Measurements from ENCODE around the gene ANKIB1.
A peak's percentile ranks its signal among the peaks of the same experiment; 100 is the strongest.
"Not testable (repeated sequence)": the region's sequence is repeated elsewhere in the genome, so short reads cannot be mapped to it uniquely, and the experiment has no call there.

Gene ANKIB1

DNA sequence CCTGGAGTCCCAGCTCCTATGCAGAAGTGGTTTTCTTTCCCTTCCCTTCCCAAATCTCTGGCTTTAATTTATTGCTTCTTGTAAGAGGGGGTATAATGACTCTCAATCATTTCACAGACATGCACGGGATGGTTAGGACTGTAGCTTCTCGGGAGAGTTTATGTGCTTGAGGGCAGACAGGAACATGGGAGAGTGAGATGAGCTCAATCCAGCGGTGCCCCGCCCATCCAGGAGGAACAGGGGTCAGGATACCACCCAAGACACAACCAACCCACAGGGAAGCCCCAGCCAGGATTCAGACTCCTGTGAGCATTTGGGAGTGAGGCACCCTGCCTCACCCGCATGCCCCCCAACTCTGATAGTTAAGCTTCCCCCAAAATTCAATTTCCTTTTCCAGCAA lies 167.8 kb downstream of the ANKIB1 start:
- DNase-seq: no peak

DNA sequence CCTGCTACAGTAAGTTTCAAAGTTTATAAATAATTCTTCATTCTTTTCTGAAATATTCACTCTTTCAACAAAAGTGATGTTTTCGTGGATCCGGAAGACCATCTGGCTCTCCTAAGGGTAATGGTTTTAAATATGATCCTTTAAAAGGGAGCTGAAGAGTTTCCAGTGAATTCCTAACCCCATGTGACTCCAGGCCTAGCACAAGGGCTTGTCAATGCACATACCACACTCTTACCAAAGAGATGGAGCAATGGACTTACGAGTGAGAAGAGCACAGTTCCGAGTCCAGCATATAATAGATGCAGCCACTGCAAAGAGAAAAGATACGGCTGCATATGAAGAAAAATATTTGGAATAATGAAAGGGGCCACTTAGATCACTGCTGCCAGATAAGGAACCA lies 169.5 kb downstream of the ANKIB1 start:
- no peak for DNase-seq

GRCh38 chr7:92417913-92418312 lies 172.1 kb downstream of the ANKIB1 start:
- DNase-seq: no peak

DNA sequence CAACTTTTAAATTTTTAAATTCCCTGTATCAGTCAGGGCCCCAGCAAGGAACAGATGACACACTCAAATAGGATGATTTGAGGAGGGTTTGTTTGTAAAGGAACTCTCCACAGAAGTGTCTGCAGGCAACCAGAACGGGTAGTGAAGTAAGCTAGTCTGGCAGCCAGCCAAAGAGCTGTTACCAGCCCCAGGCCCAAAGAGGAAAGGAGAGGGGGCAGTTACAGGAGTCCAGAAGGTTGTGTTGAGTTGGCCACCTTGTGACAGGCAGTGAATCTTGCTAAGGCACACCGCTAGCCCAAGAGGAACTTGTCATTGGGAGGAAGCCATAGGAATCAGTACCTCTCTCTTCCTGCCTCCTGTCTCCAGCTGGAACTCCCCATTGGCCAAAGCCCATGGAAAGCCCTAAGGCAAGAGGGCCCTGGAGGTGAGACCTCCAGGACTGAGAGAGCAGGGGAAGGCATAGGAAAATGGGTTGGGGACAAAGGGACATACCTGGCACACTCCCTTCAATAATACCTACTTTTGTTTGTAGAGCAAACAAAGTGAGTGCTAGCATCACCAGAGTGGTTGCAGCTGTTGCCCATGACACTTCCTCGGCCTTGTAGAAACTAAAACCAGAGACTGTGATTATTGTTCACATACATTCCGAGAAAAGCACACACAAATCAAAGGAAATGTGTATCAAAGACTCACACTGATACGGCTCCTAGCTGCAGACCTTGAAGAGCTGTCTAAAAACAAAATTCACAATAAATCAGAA lies 176.1 kb downstream of the ANKIB1 start:
- DNase-seq: peak in 1 of 2 experiments; percentile 4

DNA sequence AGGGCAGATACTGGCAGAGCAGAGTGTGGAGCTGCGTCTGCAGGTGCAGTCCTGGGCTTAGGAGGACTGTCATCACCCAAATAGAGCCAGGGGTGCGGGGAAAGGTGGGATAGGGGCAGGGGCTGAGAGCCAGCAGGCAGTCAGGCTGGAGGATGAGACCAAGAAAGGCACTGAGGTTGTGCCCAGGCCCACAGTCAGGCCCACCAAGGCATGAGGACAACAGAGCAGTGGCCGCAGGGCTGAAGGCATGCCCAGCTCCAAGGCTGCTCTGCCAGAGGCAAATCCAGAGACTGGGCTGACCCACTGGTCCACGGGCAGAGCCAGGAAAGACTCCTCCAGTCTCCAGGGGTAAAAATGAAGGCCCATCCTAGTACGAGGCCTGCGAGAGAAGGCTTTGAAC lies 177.2 kb downstream of the ANKIB1 start:
- no peak for DNase-seq

- no peak for DNase-seq
Measured at GRCh38 chr7:92423710-92424131, 177.9 kb downstream of the ANKIB1 start.

GRCh38 chr7:92425311-92425947 lies 179.7 kb downstream of the ANKIB1 start:
- DNase-seq: no peak

DNA sequence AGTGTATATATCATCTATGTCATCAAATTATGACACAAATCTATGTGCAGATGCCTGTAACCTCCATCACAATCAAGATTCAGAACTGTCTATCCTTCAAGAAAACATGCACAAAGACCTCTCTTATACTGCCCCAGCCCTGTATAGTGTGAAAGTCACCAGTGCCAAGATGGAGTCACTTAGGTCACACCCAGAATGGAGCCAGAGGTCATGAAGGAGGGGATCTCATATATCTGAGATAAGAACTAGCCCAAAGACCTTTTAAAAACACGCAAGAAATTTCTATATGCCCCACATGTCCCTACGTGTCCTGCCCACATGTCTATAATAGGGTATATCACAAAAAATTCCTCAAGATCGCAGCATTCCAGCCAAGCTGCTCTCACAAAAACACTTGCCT lies 181.4 kb downstream of the ANKIB1 start:
- no peak for DNase-seq

DNA sequence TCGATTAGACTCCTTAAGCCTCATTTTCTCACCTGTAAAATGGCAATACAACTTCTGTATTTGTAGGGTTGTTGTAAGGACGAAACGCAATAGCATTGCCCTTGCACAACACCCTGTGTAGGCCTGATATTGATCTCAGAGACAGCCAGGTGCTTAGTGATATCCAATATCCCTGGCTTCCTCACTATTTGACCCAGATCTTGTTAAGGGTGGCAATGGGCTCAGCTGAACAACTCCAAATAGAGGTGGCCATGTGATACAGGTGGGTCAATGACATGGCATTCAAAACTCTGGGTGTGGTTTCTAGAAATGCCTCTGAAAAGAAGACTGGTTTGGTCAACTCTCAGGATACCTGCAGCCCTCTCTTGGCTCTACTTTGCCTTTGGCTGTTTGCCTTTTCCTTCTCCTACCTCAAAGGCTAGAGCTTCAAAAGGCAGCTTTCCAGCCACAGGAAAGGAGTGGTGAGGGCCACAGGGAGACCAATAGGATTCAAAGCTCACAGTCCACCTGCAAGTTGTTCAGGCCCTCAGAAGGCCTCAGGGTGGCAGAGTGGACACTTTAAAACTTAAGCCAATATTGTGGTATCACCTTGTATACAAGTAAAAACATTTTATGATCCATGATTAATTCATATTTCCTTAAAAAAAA lies 186.6 kb downstream of the ANKIB1 start:
- no peak for DNase-seq

DNA sequence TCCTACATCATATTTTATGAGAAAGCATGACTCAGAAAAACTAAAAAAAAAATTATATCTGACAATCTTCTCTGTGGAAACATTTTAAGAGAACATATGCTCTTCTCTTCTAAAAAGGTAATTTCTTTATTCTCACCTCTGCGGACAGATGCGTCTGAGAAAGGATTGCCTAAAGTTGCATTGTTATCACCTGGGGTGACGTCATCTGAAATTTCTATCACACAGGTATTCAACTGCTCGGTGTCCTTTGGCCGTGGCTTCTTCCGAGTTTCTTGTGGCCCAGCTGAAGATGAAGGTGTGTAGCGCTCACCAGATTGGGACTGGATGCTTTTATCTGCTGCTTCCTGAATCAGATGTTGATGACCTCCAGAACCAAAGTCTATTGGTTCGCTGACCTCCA lies 187.2 kb downstream of the ANKIB1 start:
- no peak for DNase-seq

DNA sequence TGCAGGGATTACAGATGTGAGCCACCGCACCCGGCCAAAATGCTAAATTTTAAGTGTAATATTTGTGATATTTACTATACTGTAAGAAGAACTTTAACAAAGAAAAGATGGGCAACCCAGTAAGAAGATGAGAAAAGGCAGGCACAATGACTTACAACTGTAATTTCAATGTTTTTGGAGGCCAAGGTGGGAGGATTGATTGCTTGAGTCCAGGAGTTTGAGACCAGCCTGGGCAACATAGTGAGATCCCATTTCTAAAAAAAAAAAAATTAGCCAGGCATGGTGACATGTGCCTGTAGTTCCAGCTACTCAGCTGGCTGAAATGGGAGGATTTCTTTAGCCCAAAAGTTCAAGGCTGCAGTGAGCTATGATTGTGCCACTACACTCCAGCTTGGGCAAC lies 189.8 kb downstream of the ANKIB1 start:
- no peak for DNase-seq

DNA sequence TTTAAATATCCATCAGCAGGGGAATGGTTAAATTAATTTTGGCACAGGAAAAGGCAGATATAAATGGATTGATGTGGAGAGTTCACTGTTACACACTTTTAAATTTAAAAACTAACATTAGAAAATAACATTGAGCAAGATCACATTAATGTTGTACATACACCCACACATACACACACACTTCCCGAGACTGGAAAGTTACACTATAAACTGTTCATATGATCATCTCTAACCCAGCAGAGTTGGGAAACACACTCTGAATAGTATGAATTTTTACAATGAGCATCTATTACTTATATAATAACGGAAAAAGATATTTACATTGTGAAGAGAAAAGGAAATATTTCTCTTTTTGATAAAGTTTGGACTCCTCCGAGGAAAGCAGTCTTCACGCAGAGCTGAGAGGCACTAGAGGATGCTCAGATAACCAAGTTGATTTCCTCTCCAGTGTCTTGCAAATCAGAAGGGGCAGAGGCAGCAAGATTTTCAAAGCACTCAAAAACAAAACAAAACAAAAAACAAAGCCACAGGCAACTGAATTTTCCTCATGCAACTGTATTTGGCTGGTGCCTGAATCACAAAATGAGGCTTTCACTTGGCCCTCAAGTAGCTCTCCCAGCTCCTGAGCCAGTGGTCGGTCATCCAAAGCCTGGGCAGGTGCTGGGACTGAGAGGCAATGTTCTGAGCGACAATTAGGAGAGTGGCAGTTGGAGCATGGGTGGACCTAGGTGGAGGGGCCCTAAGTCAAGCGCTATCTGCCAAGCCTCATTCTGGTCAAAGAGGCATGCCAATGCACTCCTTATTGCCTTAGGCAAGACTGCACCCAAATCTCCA lies 191.1 kb downstream of the ANKIB1 start:
- DNase-seq: no peak

GRCh38 chr7:92437956-92438491 lies 192.2 kb downstream of the ANKIB1 start:
- DNase-seq: no peak

GRCh38 chr7:92442720-92443119 lies 196.9 kb downstream of the ANKIB1 start:
- not testable (repeated sequence) for DNase-seq

- no peak for DNase-seq
Measured at GRCh38 chr7:92446869-92447344, 201.1 kb downstream of the ANKIB1 start.

GRCh38 chr7:92447345-92448204 lies 201.8 kb downstream of the ANKIB1 start, which contains the start of gene GATAD1:
Gene GATAD1 (plus strand): TSS chr7:92447482. CDS start chr7:92447730, 248 bp downstream.
- DNase-seq: peak; percentile 71 to 90

GRCh38 chr7:92448205-92448747 lies 202.5 kb downstream of the ANKIB1 start:
- DNase-seq: peak; percentile 18 to 33

Measured in NCI-H446 (cell line).